HG03432 (cell line): ENCODE data around the gene ST3GAL3.

Source experiments
- ATAC-seq: cut with Tn5 transposase; IDR thresholded peaks from one replicate; pipeline ENCODE4 v1.9.1; 2021; ENCODE audit warnings: mild to moderate bottlenecking, moderate library complexity; ENCODE audit not compliant: unreplicated experiment

The ST3GAL3 gene

DNA sequence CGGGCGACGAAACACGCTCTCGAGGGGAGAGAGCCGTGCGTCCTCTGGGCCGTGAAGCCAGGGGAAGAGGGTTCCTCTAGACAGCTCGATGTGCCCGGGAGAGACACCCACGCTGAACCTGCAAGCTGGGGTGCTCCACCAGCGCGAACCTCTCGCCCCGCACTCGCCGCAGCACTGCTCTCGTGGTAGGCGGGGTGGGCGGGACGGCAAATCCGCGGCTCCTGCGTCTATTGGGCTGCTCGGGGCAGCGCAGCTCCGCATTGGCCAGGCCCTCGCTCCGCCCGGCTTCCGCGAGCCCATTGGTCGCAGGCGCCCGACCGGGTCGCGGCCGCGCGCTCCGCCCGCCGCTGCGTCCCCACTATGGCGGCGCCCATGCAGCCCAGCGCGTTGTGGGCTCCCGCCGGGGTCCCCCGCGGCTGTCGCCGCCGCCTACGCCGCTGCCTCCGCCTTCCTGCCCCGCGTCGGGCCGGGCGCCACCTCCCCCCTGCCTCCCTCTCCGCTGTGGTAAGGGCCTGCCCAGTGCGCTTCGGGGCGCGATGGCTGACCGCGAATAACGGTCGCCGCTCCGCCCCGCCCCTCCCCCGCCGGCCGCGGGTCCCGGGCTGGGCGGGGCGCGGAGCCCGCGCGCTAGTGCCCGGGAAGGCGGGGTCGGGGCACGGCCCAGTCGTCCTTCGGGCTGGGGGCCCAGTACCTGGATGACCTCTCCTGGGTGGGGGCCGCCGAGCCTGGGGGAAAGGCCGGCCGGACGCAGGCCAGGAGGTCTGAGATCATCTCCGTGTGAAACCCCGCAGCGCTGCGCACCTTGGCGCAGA, at the start of gene ST3GAL3:
TSS of gene ST3GAL3 (plus strand) at position 347 of the 812 bp plus-strand sequence. CDS start 28,727 bp downstream, outside the sequence.
- peak; percentile 91 for ATAC-seq

DNA sequence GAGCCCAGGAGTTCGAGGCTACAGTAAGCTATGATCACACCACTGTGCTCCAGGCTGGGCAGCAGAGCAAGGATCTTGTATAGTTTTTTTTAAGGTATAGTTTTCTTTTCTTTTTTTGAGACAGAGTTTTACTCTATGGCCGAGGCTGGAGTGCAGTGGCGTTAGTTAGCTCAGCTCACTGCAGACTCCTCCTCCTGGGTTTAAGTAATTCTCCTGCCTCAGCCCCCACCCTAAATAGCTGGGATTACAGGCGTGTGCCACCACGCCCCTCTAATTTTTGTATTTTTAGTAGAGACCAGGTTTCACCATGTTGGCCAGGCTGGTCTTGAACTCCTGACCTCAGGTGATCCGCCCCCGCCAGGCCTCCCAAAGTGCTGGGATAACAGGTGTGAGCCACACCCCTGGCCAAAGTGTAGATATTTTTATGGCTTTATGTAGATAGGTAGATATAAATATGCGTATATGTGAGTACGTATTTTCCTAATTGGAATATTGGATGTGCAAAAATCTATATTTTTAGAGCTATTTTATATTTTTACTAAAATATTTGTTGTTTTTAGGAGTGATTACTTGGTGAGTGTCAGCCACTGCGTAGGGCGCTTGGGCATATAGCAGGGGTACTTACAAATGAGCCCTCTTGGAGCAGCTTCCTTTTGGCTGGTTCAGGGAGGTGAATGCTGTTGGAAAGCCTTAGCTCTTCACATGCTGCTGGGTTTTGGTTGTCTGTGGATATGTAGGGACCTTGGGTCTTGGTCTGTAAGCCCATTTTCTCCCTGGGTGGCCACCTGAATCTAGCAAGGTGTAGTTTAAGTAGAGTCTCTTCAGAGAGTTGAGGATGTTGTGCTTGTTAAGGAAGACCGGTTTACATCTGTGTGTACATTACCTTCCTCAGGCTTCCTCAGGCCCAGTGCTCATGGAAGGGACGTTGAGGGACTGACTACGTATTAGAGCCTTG, 47.8 kb upstream of the ST3GAL3 start:
- no peak for ATAC-seq

DNA sequence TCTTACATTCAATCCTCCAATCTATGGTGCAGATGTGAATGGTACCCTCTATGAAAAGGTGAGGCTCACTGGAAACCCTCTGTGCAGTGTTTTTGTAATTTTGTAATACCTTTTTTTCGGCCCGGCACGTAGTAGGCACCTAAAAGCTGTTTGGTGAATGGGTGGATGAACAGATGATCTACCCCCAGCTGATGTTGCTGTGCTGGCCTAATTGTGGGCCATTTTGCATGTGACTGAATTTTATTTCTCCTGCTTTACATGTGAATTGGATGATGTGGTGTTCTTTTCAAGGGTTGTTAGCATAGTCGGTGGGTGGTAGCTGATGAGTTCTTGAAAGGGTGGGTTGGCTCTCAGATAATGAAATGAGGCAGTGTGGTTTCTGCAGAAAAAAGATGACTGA, 47.0 kb upstream of the ST3GAL3 start:
- no peak for ATAC-seq

DNA sequence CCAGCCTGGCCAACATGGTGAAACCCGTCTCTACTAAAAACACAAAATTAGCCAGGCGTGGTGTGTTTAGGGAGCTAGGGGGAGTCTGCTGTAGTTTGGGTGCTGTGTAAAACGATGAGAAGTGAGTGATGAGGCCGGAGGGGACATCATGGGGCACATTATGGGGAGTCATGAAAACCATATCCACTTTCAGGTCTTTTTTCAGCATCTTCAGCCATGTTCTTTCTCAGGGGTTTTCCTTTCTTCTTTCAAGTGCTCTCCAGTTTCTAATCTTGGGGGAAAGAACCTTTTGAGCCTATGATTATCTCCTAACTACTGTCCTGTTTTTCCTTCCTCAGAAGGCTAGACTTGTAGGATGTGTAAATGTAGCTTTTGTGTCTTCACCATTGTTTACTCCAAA, 43.0 kb upstream of the ST3GAL3 start:
- ATAC-seq = no peak

DNA sequence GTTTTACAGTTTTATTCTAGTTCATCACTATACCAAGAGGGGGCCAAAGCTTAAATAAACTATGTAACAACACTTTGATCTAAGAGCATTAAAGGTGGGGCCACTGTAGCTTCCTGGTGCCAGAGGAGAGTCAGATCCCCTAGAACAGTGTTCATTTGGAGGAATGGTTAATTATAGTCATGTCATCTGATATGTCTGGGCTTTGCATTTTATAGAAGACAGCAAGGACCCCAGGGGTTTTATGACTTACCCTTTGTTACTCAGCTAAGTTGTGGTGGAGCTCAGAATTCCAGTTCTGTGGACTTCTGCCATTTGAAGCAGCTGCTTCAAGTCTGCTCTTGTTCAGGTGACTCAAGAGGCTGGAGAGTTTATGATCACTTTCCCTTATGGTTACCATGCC, 40.7 kb upstream of the ST3GAL3 start:
- ATAC-seq = no peak

DNA sequence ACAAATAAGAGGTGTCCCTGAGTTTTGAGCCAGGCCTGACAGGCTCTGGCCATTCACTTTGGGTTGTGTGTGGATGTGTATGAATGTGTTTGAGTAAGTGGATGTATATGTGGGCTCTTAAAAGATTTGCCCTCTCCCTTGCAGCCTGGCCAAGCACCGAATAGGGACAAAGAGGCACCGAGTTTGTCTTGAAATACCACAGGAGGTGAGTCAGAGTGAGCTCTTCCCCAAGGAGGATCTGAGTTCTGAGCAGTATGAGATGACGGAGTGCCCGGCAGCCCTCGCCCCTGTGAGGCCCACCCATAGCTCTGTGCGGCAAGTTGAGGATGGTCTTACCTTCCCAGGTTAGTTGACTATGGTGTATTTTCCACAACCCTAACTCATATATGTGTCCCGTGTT, 38.4 kb upstream of the ST3GAL3 start:
- ATAC-seq = no peak

GRCh38 chr1:43669878-43670277, 37.5 kb upstream of the ST3GAL3 start:
- no peak for ATAC-seq

DNA sequence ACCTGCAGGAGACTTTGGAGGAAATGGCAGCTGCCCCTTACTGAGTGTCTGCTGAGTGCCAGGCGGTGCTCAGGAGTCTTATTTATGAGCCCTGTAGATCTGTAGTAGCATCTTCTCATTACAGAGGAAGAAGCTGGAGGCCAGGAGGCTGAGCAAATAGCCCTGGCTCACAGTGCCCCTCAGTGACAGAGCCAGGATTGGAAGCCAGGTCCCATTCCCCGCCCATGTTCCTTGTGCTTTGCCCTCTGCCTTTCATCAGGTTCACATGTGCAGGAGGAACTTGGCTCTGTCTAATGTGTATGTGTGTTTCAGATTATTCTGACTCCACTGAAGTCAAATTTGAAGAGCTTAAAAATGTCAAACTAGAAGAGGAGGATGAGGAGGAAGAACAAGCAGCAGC, 36.1 kb upstream of the ST3GAL3 start:
- no peak for ATAC-seq

DNA sequence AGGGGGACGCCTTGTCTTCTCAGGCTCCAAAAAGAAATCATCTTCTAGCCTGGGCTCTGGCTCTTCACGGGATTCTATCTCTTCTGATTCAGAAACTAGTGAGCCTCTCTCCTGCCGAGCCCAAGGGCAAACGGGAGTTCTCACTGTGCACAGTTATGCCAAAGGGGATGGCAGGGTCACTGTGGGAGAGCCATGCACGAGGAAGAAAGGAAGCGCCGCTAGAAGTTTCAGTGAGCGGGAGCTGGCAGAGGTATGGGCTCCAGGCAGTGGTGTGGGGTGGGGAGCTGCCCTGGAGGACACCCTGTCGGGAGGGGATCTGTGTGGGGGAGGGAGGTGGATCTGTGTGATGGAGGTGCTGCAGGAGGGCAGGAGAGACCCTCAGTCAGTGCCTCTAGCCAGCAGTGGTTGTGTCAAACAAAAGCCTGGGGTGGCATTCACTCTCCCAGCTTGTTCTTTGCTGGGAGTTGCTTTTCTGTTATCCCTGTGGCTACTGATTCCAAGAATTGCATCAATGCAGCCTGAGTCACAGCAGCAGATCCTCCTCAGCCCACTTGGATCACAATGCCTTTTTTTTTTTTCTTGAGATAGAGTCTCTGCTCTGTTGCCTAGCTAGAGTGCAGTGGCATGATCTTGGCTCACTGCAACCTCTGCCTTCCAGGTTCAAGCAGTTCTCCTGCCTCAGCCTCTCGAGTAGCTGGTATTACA, 35.6 kb upstream of the ST3GAL3 start:
- no peak for ATAC-seq

DNA sequence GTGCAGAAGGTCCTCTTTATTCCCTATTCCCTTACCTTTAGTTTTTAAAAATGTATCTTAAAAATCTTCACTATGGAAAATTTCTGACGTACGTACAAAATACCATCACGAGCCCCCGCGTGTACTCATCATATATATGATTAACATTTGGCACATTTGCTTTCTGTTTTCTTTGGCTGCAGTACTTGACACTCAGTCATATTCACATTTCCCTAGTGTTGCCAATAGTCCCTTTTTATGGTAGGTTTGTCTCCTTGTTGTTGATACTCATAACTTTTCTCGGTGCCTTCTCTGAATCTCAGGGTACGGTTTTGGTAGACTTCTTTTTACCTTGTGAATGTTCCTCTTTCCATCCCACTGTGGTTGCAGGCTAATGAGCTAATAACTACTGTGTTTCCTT, 34.1 kb upstream of the ST3GAL3 start:
- no peak for ATAC-seq

DNA sequence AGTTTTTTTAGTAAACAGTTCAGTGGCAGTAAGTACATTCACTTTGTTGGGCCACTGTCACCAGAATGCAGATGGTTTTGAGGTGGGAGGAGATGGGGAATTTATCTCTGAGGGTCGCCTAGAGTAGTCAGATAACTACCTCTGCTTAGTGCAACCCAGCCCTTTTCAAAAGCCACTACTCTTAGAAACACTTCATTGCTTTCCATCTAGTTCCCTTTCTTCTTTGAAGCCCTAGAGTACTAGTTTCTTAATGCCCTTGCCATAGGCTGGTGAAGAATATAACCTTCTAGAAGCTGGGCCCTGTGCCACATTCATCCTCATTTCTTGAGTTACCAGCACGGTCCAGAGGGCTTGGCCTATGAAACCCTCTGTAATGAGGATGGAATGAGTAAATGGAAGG, 28.4 kb upstream of the ST3GAL3 start:
- ATAC-seq = no peak

- no peak for ATAC-seq
Measured at GRCh38 chr1:43683560-43683959, 23.8 kb upstream of the ST3GAL3 start.

- no peak for ATAC-seq
Measured at GRCh38 chr1:43686801-43687200, 20.5 kb upstream of the ST3GAL3 start.

DNA sequence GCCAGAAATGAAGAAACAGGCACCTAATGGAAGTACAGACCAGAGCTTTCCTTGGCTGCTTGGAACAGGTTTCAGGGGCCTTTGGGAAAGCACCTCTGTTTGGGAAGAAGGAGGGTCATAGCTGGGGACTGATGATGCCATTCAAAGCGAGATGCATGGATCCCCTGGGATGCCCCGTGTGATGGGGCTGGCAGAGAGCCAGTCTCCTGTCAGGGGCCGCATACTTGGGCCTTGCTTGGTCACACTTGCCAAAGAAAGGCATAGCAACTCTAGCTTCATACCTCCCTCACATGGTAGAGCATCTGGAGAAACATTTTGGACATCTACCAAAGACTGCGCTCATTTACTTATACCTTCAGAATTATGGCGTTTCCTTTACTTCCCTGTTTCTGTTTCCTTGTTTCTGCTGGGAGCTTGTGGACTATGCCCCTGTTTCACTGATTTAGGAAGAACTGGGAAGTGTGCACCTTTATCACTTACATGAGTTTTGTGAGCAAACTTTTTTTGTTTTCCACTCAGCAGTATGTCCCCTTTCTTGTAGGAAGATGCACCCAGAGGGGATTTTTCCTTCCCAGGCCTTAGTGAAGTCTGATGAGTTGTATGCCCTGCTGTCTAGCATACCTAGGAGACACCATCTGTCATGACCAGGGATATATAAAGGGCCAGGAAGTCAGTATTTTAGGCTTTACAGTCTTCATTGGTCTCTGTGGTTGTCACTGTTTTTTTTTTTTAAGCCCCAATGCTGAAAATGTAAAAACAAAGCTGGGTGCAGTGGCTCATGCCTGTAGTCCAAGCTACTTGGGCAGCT, 19.8 kb upstream of the ST3GAL3 start:
- no peak for ATAC-seq

- ATAC-seq = no peak
Measured at GRCh38 chr1:43688109-43688387, 19.3 kb upstream of the ST3GAL3 start.

DNA sequence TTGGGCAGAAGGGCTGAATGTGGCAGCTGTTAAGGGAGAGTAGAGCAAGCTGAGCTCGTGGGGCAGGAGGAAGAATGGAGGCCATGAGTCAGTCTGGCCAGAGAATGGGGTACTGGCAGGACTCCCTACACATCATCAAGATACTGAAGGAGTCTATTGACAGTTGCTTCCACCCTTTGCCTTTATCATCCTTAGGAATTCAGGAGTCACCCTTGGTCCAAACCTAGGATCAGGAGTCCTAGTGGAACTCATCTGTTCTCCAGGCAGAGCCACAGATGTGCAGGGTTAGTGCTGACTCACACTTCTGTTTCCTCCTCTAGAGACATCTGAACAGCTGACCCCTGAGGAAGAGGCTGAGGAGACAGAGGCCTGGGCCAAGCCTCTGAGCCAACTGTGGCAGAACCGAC, 18.7 kb upstream of the ST3GAL3 start:
- no peak for ATAC-seq

- no peak for ATAC-seq
Measured at GRCh38 chr1:43689289-43689688, 18.0 kb upstream of the ST3GAL3 start.

GRCh38 chr1:43691871-43692815, 15.2 kb upstream of the ST3GAL3 start:
- ATAC-seq = no peak

GRCh38 chr1:43693371-43693770, 14.0 kb upstream of the ST3GAL3 start:
- ATAC-seq = no peak

DNA sequence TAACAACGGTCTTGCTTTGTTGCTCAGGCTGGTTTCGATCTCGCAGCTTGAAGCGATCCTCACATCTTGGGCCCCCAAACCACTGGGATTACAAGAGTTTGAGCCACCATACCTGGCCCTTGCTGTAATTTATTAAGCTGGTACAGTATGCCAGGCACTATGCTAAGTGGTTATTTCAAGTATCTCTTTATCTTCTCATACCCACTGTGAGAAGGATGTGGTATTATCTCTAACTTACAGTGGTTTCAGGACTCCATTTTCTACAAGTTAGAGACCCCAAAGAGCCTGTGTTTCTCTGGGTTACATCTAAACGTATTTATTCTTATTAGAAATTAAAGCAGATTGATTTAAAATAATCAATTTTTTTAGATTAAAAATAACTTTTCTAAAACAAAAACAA, 8.1 kb upstream of the ST3GAL3 start:
- no peak for ATAC-seq
